Left renal cortex interstitium (tissue), 4 donors: ENCODE measurements around the gene OR6J1. TPM values are rescaled to one million over a fixed set of nuclear protein-coding genes. Genes with fewer than 3 reads are reported as not detected.
A peak's percentile ranks its signal among the peaks of the same experiment; 100 is the strongest.
"Not testable (repeated sequence)": the region's sequence is repeated elsewhere in the genome, so short reads cannot be mapped to it uniquely, and the experiment has no call there.

Source experiments
- DNase-seq, 4 donors: peaks; one replicate each; pipeline ENCODE4 v3.0.0-alpha.2; 2013; ENCODE audit warnings: low read depth in 4 of 4, low spot score in 2 of 4, missing footprints in 1 of 4
- polyA plus RNA-seq, 4 donors: library from polyadenylated mRNA; unstranded; fragments of 120-200 nt; gene quantifications; one replicate each; pipeline ENCODE4 v1.2.1, GENCODE V29; 2013; ENCODE audit not compliant: insufficient read length in 4 of 4

The OR6J1 gene
- polyA plus RNA-seq = under 1 TPM; 0.07 to 0.42 (median 0.21) TPM

DNA sequence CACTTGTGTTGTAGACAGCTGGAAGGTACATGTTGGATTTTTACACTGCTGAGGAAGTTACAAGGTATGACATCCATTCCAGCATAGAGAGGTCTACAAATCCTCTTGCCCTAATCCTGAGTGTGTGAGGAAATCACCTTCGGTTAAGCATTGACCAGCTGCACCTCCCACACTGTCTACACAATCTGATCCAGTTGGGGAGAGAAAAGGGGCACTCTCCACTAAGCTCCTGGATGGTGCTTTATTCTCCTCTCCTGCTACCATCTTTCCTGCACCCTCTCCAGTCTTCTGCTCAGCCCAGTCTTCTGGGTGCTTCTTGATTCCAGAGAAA is at the start of gene OR6J1:
TSS of gene OR6J1 (minus strand) at position 48 of the 331 bp plus-strand sequence. CDS start 9,541 bp downstream, outside the sequence.
- DNase-seq = no peak

DNA sequence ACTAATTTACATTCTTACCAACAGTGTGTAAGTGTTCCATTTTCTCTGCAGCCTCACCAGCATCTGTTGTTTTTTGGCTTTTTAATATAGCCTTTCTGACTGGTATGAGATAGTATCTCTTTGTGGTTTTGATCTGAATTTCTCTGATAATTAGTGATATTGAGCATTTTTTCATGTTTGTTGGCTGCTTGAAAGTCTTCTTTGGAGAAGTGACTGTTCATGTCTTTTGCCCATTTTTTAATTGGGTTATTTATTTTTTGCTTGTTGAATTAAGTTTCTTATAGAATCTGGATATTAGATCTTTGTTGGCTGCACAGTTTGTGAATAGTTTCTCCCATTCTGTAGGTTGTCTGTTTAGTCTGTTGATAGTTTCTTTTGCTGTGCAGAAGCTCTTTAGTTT is 48.0 kb upstream of the OR6J1 start:
- no peak for DNase-seq

DNA sequence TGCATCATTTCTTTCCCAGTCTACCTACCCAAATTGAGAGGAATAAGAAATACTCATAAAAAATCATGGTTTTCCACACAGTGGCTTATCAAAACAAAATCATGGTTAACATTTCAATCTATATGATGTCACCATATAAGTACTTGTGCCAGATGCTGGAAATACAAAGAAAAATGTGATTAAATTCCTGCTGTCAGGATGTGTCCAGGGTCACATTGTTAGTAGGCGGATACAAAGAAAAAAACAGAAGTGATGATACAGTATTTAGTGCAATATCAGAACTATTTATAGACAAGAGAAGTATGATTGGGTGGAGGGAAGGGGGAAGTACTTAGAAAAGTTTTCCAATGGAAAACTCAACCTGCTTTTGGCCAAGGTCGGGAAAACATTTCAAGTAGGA is 47.0 kb upstream of the OR6J1 start:
- DNase-seq = no peak

DNA sequence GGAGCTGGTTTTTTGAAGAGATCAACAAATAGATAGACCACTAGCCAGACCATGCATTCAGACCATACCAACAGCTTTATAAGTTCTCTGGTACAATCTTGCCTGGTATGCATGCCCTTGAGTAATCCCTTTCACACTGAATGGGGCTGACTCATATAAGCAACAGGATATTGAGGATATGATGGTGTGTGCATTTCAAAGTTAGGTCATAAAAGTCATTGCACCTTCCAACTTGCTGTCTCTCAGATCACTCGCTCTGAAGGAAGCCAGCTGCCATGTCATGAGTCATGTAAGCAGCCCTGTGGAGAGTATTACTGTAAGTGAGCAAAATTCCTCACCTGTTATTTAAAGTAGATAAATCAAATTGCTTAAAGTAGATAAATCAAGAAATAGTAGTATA is 45.0 kb upstream of the OR6J1 start:
- DNase-seq = no peak

DNA sequence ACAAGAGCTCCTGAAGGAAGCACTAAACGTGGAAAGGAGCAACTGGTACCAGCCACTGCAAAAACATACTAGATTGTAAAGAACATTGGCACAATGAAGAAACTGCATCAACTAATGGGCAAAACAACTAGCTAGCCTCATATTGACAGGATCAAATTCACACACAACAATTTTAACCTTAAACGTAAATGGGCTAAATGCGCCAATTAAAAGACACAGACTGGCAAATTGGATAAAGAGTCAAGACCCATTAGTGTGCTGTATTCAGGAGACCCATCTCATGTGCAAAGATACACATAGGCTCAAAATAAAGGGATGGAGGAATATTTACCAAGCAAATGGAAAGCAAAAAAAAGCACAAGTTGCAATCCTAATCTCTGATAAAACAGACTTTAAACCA is 43.8 kb upstream of the OR6J1 start:
- DNase-seq = not testable (repeated sequence)

DNA sequence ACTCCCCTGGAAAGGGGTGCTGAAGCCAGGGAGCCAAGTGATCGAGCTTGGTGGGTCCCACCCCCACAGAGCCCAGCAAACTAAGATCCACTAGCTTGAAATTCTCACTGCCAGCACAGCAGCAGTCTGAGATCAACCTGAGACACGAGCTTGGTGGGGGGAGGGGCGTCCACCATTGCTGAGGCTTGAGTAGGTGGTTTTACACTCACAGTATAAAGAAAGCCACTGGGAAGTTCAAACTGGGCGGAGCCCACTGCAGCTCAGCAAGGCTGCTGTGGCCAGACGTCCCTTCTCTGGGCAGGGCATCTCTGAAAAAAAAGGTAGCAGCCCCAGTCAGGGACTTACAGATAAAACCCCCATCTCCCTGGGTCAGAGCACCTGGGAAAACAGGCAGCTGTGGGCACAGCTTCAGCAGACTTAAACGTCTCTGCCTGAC is 42.0 kb upstream of the OR6J1 start:
- DNase-seq = not testable (repeated sequence)

DNA sequence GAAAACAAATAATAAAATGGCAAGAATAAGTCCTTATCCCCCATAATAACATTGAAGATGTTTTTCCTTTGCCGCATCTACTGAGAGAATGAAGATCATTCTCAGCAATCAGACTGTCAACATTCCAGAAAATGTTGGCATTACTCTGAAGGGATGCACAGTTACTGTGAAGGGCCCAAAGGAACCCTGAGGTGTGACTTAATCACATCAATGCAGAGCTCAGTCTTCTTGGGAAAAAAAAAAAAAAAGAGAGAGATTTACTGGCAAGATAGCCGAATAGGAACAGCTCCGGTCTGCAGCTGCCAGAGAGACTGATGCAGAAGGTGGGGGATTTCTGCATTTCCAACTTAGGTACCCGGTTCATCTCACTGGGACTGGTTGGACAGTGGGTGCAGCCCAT is 41.3 kb upstream of the OR6J1 start:
- no peak for DNase-seq

DNA sequence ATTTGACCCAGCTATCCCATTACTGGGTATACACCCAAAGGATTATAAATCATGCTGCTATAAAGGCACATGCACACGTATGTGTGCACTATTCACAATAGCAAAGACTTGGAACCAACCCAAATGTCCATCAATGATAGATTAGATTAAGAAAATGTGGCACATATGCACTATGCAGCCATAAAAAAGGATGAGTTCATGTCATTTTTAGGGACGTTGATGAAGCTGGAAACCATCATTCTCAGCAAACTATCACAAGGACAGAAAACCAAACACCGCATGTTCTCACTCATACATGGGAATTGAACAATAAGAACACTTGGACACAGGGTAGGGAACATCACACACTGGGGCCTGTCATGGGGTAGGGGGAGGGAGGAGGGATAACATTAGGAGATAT is 39.3 kb upstream of the OR6J1 start:
- not testable (repeated sequence) for DNase-seq

DNA sequence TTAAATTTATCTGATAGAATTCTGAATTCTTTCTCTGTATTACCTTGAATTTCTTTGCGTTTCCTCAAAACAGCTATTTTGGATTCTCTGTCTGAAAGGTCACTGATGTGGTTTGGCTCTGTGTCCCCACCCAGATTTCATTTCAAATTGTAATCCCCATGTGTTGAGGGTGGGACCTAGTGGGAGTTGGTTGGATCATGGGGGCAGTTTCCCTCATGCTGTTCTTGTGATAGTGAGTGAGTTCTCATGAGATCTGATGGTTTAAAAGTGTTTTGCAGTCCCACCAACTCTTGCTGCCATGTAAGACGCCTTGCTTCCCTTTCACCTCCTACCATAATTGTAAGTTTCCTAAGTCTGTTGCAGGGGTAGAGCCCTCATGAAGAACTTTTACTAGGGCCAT is 34.1 kb upstream of the OR6J1 start:
- DNase-seq = no peak

DNA sequence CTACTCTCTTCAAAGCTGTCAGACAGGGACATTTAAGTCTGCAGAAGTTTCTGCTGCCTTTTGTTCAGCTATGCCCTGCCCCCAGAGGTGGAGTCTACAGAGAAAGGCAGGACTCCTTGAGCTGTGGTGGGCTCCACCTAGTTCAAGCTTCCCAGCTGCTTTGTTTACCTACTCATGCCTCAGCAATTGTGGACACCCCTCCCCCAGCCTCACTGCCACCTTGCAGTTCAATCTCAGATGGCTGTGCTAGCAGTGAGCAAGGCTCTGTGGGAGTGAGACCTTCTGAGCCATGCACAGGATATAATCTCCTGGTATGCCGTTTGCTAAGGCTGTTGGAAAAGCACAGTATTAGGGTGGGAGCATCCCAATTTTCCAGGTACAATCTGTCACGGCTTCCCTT is 33.4 kb upstream of the OR6J1 start:
- not testable (repeated sequence) for DNase-seq

DNA sequence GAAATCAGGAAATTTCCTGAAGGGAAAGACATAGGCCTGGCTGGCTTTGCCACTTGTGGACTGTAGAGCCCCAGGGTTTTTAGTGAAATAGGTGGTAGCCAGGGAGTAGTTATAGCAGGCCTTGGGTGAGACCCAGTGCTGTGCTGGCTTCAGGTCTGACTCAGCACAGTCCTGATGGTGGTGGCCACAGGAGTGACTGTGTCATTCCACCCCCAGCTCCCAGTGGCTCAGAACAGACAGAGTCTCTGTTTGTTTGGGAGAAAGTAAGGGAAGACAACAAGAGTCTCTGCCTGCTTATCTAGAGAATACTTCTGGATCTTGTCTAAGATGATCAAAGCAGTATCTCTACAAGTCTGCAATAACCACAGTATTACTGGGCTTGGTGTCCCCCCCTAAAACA is 27.5 kb upstream of the OR6J1 start:
- no peak for DNase-seq

DNA sequence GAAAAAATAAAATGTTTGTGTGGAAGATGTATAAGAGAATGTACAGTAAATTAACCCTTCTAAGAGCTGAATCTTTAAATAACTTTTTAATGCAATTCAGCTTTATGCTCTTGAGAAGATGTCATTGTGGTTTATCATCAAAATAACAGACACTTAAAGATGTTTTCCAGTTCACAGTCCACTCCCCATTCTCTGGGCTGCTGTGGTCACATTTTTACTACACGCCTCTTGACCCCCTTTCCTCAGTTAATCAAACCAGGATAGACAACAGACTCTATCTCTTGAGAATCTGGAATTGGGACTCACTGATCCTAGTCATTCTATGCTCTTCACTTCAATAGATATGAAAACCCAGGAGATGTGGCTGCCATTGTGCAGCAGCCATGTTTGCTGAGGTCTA is 24.7 kb upstream of the OR6J1 start:
- DNase-seq = no peak

DNA sequence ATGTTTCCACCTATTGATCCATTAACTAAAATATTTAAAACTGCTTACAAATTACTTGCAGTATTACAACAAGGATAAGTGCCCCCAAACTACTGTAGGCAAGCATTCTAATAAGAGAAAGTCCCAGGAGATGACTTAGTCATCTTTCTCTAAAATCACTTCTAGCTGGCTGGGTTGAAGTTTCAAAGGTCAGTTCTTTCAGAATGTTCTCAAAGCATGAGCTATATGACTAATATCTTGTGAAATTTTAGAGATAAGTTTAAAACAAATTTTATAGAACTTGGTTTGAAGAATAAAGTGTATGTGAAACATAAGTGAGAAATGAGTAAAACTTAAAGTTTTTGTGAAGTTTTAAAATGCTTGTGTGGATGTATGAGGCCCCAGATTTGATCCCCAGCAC is 24.3 kb upstream of the OR6J1 start:
- DNase-seq = no peak

DNA sequence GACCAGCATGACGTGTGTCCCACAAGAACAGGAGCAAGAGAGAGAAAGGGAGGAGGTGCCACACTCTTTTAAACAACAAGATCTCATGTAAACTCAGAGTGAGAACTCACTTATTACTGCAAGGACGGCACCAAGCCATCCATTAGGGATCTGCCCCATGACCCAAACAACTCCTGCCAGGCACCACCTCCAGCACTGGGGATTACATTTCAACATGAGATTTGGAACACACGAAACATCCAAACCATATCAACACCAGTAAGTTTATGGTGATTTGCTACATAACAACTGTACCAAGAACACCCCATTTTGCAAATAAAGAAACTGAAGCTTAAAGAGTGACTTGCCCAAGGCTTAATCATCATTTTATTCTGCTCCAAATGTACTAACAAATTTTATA is 23.7 kb upstream of the OR6J1 start:
- DNase-seq = no peak

DNA sequence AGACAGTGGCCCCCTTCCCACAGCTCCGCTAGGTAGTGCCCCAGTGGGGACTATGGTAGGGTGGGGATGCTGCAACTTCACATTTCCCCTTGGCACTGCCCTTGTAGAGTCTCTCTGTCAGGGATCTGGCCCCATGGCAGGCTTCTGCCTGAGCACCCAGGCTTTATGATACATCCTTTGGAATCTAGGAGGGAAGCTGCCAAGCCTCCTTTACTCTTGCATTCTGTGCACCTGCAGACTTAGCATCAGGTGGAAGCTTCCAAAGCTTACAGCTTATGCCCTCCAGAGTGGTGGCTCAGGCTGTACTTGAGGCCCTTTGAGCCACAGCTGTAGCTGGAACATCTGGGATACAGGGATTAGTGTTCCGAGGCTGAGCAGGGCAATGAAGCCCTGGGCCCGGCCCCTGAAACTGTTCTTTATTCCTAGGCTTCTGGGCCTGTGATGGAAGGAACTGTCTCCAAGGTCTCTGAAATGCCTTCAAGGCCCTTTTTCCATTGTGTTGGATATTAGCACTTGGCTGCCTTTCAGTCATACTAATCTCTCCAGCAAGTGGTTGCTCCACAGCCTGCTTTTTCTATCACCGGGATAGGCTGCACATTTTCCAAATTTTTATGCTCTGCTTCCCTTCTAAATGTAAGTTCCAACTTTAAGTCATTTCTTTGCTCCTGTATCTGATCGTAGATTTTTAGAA is 22.2 kb upstream of the OR6J1 start:
- DNase-seq = no peak

DNA sequence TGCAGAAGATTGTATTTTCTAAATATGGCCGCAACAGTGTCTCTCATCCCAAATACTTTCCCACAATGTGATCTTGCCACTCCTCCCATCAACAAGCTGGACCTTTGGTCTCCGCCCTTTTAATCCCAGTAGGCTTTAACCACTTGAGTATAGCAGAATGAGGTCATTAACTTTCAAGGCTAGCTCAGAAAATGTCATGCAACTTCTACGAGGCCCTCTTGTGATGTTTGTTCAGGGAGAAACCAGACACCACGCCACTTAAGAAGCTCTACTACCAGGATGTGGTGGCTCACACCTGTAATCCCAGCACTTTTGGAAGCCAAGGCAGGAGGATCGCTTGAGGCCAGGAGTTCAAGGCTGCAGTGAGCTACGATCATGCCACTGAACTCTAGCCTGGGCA is 20.1 kb upstream of the OR6J1 start:
- DNase-seq = no peak

DNA sequence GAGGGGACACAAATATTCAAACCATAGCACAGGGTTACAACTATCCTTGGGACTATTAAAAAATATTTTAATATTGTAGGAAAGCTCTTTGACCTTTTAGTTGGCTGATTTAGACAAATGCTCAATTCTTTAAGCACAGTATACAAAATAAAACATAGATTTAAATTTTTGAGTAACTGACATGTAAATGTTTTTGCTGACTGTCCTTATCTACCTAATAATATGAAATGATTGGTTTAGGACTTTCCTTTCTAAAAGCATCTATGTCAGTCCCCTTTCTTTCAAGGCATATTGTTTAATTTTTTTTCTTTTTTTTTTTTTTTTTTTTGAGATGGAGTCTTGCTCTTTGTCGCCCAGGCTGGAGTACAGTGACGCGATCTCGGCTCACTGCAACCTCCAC is 16.5 kb upstream of the OR6J1 start:
- no peak for DNase-seq

DNA sequence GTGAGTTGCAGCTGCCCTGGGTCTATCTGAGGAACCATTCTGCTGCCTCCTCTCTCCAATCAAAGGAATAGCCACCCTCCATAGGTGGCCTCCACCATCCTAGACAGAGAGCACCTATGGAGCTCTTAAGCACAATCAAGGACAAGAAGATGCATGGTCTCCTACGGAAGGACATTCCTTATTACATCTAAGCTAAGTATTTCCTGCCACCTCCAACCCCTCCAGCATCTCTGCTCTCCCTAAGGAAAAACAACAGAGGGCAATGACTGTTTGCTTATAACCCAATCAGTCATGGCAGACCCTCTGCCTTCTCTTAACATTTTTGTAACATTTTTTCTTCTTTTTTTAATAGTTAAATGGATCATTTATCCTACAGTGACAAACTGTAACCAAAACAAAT is 14.8 kb upstream of the OR6J1 start:
- DNase-seq = no peak

DNA sequence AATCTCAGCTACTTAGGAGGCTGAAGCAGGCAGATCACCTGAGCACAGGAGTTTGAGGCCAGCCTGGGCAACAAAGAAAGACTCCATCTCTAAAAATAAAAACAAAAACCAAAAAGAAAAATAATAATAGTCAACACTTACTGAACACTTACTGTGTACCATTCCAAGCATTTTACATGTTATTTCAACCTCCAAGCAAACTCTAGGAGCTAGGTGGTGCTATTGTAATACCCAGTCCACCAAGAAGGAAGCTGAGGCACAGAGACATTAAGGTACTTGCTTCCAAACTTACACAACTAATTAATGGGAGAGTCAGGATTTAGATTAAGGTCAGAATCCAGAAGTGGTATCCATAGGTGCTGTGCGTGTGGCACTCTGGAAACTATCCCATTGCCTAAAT is 13.7 kb upstream of the OR6J1 start:
- no peak for DNase-seq

DNA sequence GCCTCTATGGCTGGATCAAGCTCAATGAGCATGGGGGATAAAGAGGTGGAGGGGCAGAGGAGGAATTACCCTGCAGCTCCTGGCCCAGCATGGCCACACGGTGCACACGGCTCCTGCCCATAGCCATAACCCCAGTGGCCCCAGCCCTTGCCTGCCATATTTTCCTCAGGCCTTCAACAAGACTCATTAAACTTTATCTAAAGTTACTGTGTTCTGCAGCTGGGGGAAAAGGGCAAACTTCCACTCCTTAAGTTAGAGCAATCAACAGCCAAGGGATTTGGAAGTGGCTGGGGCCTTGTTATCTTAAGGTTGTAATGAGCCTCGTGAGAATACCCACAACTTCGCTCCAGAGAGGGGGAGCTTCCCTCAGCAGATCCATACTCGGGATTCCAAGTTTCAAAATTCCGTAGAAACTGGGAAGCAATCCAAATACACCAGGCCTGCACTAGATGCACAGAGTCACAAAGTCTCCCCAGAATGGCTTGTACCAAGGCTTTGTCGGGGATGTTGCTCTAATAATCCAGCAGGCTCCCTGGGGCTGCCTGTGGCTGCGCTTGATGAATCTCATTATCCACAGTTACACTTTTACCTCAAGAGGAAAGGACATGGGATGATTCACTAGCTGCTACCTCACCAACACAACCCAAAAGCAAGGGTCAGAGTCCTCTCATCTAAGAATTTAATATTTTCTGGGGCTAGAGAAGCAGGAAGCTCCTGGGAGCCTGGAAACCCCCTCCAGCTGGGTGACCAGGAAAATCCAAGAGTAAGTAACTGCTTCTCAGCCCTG is 13.0 kb upstream of the OR6J1 start:
- peak in 1 of 4 donors; percentile 21 for DNase-seq

DNA sequence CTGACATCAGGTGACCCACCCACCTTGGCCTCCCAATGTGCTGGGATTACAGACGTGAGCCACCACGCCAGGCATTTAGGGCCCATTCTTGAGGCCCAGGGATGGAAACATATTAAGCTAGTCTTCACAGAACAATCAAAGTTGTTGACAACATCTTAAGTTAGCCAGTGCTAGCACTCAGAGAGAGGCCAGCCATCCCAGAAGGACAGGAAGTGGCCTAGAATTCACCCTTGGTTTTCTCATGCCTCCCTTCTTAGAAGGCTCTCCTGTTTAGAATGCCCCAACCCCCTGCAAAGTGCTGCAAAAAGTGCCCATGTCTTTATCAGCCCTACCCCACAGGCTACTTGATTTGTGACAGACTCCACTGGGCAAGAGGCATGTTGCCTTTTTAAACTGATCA is 12.1 kb upstream of the OR6J1 start:
- DNase-seq = no peak

DNA sequence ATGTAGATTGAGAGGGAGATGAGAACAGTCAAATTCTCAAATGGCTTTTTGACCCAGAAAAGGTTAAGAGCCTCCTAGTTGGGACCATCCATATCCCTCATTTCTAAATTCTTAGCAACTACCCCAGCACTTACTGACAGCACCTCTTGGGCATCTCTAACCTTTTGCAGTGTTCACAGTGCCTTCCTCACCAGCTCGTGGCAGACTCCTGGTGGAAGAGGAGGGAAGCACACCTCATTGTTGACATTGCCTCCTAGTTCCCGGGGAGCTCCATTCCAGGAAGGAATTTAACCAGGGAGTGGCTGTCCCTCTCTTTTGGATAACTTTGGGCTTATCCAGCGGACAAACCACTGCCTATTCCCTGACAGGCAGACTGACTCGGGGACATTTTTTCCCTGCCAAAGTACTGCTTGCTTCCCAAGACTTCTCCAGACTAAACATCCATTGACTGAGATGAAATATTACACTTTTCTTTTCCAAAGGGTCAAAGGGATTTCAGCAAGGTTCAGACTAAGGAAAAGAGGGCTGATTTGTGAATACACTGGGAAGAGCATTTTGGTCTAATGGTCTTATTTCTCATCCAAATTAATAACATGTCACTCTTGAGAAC is 9.0 kb upstream of the OR6J1 start:
- peak in 1 of 4 donors; percentile 34 for DNase-seq
